ENCODE results near the gene DCAF4.

GRCh38 chr14:72881543-72881942 lies 44.7 kb upstream of the DCAF4 start:
- TF ChIP-seq POLR2A (IDR thresholded peaks at IDR 0.05; ENCODE audit: extremely low read depth, insufficient read length) (no peak), CTCF (IDR thresholded peaks at IDR 0.05; ENCODE audit: low read depth, low read length) (no peak)

Data from NB4 (cell line).